Brain microvascular endothelial cell (primary cell): Measurements from ENCODE around the gene GMDS.

Experiments used
- DNase-seq: peaks from one replicate; pipeline ENCODE4 v3.0.0-alpha.2; 2020
- H3K27ac ChIP-seq: fragments of 250-450 bp; sonication (Bioruptor Pico); 2 replicates; pipeline ENCODE4 v1.5.1; 2020; ENCODE audit warnings: mild to moderate bottlenecking, moderate library complexity
- H3K27me3 ChIP-seq: fragments of 250-450 bp; sonication (Bioruptor Pico); replicated peaks from 2 replicates; pipeline ENCODE4 v1.5.1; 2020; ENCODE audit warnings: mild to moderate bottlenecking
- H3K36me3 ChIP-seq: fragments of 250-450 bp; sonication (Bioruptor Pico); replicated peaks from 2 replicates; pipeline ENCODE4 v1.5.1; 2020; ENCODE audit warnings: mild to moderate bottlenecking
- H3K4me3 ChIP-seq: 2 replicates; pipeline ENCODE4 v1.5.1; 2011; ENCODE audit warnings: low read depth, mild to moderate bottlenecking, control low read depth, low read length, moderate library complexity
- in situ Hi-C: cut with HindIII; loops from 2 replicates; pipeline ENCODE4 v1.10.0; 2017; ENCODE audit warnings: low sequenced_read_pairs, low pct_ligation_motif_present
- TF ChIP-seq, protein P1 (sequence below): IDR thresholded peaks from 2 replicates; pipeline ENCODE4 v1.5.1; 2011; ENCODE audit warnings: low read depth, mild to moderate bottlenecking, moderate library complexity, low read length, control low read depth, inconsistent platforms; ENCODE audit errors: missing control alignments

GMDS gene

DNA sequence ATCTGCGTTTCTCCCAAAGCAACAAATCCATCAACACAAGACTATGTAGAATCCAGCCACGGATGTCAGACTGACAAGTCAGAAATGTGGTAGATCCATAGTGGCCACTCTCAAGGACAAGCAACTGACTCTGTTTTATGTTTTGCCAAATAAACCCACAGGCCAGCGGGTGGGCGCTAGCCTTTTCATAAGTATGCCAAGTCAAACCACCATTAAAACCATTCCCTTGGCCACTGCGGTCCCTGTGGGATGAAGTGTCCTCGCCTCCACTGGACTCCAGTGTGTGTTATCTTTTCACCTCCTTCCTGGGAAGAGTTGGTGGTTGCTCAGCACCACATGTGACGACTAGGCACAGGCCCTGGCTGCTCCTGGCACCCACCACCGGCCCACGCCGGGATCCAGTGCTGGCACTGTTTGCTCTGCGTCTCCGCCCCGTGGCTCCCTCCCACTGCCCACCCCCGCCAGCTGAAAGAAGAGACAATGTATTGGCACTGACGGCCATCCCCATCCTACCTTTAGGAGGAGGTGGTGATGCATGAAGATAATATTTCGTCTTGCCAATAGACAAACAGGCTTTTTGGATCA lies 532.3 kb downstream of the GMDS start:
- in situ Hi-C loops = no loop called here
- TF ChIP-seq, protein P1, sequence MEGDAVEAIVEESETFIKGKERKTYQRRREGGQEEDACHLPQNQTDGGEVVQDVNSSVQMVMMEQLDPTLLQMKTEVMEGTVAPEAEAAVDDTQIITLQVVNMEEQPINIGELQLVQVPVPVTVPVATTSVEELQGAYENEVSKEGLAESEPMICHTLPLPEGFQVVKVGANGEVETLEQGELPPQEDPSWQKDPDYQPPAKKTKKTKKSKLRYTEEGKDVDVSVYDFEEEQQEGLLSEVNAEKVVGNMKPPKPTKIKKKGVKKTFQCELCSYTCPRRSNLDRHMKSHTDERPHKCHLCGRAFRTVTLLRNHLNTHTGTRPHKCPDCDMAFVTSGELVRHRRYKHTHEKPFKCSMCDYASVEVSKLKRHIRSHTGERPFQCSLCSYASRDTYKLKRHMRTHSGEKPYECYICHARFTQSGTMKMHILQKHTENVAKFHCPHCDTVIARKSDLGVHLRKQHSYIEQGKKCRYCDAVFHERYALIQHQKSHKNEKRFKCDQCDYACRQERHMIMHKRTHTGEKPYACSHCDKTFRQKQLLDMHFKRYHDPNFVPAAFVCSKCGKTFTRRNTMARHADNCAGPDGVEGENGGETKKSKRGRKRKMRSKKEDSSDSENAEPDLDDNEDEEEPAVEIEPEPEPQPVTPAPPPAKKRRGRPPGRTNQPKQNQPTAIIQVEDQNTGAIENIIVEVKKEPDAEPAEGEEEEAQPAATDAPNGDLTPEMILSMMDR = no peak

DNA sequence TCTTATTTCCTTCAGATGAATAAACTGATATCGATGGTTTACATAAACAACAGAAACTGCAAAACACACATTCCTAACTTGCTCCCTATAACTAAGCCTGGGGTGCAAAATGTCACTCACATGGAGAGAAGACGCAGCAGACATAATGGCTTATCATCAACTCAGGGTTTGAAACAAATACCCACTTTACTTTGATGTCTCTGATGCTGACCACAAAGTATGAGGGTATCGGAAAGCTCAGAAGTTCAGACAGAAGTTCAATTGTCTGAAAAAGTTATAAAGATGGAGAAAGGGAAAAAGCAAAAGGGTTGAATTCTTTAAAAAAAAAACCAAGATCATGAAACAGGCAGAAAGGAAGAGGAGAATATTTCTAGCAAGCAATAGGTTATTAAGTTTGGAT lies 533.0 kb downstream of the GMDS start:
- DNase-seq = no peak
- TF ChIP-seq, protein P1 = no peak
- Histone ChIP-seq H3K4me3 (no peak overlapping the region), H3K36me3 (no peaks in the 10 kb centered on the region), H3K27ac (no peak overlapping the region), H3K27me3 (no peaks in the 10 kb centered on the region)
- in situ Hi-C loops = no loop called here

More for the DNA sequence above, 532.3 kb downstream of the GMDS start:
- Histone ChIP-seq H3K36me3 (no peaks in the 10 kb centered on the region), H3K4me3 (no peak overlapping the region), H3K27ac (no peak overlapping the region), H3K27me3 (no peaks in the 10 kb centered on the region)
- DNase-seq = no peak

DNA sequence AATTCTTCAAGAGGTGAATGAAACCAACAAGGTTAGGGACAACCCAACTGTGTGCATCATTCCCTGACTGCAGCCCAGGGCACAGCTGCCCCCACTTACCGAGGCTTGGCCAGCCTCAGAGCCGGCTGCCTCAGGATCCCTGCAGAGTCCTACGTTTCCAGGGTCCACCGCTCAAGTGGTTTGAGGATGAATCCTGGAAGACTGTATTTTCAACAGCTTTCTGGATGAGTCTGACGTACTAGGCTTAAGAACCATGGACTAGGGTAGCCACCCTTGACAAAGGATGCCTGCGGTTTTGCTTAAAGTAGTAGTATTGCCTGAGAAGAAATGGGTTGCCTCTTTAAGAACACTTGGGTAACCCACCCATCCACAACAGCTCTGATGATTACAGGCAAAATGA lies 534.3 kb downstream of the GMDS start:
- Histone ChIP-seq H3K27me3 (no peaks in the 10 kb centered on the region), H3K4me3 (no peak overlapping the region), H3K27ac (no peak overlapping the region), H3K36me3 (no peaks in the 10 kb centered on the region)
- TF ChIP-seq, protein P1 = no peak
- no peak for DNase-seq
- in situ Hi-C loops = no loop called here

DNA sequence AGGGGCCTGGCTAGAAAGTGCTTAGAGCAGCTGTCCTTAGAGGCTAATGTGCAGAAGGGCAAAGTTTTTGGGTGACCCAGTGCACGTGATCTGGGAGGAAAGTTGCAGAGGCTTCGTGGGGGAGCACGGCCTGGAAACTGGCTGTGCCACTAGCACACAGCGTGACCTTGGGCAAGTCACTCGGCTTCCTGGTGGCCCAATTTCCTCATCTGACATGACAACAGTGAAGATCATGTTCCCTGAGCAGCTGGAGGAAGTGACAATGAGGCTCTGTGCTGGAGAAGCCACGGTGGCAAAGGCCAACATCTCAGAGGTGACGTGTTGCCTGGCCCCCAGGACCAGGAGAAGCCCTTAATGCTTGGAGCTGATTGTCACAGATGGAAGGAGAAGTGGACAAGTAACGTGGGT lies 536.2 kb downstream of the GMDS start:
- Histone ChIP-seq H3K4me3 (no peak overlapping the region), H3K27me3 (no peaks in the 10 kb centered on the region), H3K27ac (no peak overlapping the region), H3K36me3 (no peaks in the 10 kb centered on the region)
- no peak for DNase-seq
- in situ Hi-C loops = no loop called here
- TF ChIP-seq, protein P1 = no peak

DNA sequence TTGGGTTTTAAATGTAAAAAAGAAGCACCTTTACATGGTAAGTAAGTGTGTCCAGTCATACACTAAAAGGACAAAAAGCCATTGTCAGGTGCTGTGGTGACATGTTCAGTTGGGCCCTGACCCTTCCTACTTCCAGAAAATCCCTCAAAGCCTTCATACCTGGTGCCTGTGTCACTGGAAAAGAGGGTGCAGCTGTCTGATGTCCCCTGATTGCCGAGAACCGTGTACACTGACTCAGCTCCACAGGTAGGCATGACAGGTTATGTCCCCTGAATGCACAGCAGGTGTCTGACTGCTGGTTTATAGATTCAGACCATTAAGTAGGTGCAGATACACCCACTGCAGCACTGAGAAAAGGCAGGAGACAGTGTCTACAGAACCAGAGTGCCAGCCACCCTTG lies 536.6 kb downstream of the GMDS start:
- in situ Hi-C loops = no loop called here
- Histone ChIP-seq H3K36me3 (no peaks in the 10 kb centered on the region), H3K4me3 (no peak overlapping the region), H3K27me3 (no peaks in the 10 kb centered on the region), H3K27ac (no peak overlapping the region)
- TF ChIP-seq, protein P1 = no peak
- DNase-seq = no peak

DNA sequence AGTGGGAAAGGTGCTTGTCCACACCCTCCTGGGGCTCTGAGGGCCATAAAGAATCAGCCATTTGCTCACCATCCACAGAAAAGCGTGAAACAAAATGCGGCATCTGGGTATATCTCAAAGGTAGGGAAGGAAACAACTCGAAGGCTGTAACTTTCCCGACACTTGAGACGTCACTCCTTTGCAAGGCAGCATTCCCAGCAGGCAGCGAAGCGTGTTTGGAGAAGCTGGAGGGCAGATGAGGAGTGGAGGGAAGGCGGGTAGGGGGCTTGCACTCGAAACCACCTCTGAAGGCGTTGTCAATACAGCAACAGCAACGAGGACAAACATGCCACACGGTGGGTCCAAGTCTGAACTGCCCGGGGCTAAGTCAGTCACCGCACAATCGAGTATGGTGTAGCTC lies 537.3 kb downstream of the GMDS start:
- Histone ChIP-seq H3K4me3 (no peak overlapping the region), H3K27me3 (no peaks in the 10 kb centered on the region), H3K36me3 (no peaks in the 10 kb centered on the region), H3K27ac (no peak overlapping the region)
- TF ChIP-seq, protein P1 = no peak
- no peak for DNase-seq
- in situ Hi-C loops = no loop called here
